Measurements from ENCODE around the gene ASMTL.

GRCh38 chrX:1500701-1501624, 48.3 kb upstream of the ASMTL start:
- TF ChIP-seq CTCF (conservative IDR thresholded peaks at IDR 0.05; ENCODE audit: low read depth in 2 of 2): no peak
- no peak for TF ChIP-seq EZH2 (IDR thresholded peaks at IDR 0.05; ENCODE audit: low read depth, unreplicated experiment)

All from GM23338 (cell line).